HG02943 (cell line): Measurements from ENCODE around the gene NOTCH1.

Source experiments
- ATAC-seq: cut with Tn5 transposase; IDR thresholded peaks from one replicate; pipeline ENCODE4 v1.9.1; 2021; ENCODE audit warnings: mild to moderate bottlenecking, low read depth, moderate library complexity; ENCODE audit not compliant: unreplicated experiment

NOTCH1 gene

DNA sequence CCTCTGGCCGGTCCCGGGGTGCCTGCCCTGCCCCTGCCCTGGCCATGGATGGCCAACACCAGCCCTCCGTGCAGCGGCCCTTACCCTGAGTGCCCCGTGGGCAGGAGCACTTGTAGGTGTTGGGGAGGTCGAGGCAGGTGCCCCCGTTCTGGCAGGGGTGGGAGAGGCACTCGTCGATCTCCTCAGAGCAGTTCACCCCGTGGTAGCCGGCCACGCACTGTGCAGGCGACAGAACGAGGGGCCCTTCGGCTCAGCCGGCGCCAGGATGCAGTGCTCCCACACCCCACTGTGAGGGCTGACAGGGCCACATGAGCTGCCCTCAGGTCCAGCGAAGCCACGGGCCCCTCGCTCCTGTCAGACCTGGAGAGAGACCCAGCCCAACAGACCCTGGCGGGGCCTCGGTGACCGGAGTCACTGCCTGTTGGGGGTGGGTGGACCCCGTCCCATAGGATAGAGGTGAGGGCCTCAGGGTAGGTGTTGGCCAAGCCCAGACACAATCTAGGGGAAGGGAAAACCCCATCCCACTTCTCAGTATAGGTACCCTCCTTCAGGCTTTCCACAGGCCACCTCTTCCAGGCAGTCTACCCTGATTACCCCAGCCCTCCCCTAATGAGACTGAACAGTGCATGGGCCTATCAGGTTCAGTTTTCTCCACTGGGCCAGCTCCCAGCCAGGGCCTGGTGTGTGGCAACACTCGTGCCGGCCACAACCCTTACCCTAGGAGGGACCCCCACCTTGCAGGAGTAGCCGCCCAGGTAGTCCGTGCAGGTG, 38.4 kb downstream of the NOTCH1 start:
- no peak for ATAC-seq

DNA sequence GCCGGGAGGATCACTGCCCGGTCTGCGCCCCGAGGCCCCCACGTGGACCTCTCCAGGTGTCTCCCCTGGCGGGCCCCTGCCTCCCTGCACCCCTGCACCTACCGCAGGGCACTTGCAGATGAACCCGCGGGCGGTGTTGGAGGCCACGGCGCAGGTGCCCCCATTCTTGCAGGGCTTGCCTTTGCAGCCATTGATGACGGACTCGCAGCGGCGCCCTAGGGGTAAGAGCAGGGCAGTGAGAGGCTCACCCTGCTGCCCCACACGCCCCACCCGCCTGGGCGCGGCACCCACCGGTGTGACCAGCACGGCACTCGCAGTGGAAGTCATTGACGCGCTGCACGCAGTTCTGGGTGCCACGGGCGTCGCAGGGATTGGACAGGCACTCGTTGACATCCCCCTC, 39.4 kb downstream of the NOTCH1 start:
- no peak for ATAC-seq

DNA sequence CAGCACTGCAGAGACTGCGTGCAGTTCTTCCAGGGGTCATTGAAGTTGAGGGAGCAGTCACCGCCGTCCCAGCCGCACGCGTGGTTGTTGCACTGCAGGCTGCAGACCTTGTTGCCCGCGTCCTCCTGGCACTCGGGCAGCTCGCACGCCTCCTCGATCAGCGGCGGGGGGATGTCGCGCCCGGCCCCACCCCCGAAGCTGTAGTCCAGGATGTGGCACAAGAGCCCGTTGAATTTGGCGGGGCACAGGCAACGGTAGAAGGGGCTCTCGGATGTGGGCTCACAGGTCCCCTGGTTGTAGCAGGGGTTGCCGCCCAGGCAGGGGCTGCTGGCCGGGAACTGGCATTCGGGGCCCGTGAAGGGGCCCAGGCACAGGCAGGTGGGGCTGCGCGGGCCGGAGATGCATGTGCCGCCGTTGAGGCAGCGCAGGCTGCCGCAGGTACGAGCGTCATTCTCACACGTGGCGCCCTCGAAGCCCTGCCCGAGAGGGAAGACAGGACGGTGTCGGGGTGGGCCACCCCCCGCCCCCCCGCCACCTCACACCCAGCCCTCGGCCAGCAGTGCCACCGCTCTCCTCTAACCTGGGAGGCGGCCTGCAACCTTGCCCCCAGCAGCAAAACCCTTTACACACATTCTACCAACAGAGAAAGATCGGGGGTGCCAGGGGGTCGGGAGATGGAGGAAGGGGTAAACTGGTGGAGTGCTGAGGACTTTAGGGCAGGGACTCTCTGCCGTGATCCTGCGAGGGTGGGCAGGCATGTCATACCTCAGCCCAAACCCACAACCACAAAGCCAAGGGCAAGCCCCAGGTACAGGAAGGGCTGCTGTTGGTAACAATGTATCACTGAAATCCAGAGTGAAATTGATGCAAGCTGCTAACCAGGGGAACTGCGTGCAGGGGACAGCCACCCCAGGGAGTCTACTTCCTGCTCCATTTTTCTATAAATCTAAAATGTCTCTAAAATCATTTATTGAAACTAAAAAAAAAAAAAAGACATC, 40.1 kb downstream of the NOTCH1 start:
- no peak for ATAC-seq

DNA sequence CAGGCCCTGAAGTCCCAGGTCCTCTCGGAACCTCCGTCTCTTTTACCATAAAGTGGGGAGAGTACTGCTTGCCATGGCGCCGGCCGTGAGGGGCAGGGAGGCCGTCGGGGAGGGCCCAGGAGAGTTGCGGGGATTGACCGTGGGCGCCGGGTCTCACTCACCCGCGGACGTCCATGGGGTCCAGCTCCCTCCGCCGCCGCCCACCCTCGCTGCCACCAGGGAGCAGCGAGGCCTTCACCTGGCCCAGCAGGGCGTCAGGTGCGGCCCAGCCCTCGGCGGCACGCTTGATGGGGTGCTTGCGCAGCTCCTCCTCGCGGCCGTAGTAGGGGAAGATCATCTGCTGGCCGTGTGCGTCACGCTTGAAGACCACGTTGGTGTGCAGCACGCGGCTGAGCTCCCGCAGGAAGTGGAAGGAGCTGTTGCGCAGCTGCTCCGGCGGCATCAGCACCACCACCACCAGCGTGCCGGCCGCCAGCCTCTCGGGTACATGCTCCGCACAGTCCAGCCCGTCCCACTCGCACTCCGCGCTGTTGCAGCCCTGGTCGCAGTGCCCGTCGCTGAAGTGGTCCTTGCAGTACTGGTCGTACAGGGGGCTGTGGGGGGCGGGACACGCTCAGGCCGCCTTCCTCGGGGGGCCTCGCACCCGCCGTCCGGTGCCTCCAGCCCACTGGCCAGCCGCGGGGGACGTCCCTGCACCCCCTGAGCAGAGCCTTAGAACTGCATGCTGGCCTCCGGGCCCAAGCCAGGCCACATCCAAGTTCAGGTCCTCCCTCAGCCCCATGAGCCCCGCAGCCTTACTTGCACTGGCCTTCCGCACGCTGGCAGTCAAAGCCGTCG, 41.1 kb downstream of the NOTCH1 start:
- ATAC-seq = no peak

DNA sequence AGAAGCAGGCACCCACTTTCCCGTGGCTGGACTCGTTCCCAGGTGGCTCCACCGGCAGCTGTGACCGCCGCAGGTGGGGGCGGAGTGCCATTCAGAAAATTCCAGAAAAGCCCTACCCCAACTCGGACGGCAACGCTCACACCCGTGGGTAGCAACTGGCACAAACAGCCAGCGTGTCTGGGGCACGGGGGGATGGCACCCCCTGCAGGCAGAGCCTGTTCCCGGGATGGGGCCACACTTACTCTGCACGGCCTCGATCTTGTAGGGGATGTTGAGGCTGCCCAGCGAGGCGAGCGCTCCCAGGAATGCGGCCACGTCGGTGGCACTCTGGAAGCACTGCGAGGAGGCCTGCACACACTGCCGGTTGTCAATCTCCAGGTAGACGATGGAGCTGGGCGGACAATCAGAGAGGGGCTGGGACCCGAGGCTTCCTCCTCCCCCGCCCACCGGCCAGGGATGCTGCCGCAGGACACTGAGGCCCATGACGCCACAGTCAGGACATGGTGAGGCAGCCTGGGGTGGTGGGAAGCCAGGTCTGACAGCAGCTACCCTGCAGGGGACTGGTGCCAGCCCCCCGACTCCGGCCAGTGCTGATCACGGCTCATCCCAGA, 42.8 kb downstream of the NOTCH1 start:
- no peak for ATAC-seq

DNA sequence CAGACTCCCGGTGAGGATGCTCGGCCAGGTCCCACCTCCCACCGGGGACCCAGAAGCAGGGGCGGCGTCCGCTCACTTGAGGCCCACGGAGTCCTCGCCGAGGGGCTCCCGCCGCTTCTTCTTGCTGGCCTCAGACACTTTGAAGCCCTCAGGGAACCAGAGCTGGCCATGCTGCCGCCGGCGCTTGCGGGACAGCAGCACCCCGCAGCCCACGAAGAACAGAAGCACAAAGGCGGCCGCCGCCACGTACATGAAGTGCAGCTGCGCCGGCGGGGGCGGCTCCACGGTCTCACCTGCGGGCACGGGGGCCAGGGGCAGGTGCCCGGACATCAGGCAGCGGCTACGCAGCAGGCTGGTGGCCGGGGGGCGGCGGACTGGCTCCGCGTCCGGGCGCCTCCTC, 43.7 kb downstream of the NOTCH1 start:
- no peak for ATAC-seq

DNA sequence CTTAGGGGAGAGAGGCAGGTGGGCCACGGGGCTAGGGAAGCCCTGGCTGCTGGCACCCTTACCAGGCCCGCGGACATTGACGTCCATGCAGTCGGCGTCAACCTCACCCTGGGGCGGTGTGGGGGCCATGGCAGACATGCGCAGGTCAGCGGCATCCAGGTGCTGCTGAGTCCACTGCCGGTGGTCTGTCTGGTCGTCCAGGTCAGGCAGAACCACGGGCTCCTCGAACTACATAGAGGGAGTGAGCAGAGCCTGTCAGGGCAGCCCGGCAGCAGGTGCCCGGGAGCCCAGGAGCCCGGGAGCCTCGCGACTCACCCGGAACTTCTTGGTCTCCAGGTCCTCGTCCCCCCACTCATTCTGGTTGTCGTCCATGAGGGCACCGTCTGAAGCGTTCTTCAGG, 44.2 kb downstream of the NOTCH1 start:
- no peak for ATAC-seq

DNA sequence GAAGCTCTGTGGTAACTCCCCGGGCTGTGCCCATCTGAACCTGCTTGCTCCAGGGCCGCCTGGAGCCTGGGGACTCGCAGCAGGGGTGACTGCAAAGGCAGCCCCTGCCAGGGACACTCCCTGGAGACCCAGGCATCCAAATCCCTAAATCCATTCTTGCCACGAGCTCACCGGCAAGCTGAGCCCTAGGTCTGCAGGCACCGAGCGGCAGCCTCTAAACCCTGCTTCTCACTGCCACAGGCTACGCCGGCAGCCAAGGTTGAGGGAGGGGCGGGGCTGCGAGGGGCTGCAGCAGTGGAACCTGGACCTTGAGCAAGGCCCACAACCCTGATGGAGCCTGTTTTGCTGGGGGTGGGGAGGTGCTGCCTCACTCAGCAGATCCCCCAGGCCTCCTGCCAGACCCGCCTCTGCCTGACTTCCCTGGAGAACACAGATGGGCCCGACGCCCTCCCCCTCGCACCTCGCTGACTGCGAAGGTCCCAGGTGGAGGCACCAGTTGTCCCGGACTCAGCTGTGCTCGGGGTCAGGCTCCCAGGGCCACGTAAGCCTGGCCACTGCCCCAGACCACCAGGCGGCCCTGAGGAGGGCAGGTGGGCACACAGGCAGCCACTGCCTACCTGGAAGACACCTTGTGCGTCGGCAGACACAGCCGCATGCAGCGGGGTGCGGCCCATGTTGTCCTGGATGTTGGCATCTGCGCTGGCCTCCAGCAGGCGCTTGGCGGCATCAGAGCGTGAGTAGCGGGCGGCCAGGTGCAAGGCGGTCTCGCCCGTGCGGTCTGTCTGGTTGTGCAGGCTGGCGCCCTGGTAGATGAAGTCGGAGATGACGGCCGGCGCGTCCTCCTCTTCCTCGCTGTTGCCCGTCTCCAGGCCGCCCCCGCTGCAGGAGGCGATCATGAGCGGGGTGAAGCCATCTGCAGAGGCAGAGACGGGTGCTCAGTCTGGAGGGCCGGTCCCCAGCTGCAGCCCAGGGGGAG, 45.6 kb downstream of the NOTCH1 start:
- ATAC-seq = no peak

DNA sequence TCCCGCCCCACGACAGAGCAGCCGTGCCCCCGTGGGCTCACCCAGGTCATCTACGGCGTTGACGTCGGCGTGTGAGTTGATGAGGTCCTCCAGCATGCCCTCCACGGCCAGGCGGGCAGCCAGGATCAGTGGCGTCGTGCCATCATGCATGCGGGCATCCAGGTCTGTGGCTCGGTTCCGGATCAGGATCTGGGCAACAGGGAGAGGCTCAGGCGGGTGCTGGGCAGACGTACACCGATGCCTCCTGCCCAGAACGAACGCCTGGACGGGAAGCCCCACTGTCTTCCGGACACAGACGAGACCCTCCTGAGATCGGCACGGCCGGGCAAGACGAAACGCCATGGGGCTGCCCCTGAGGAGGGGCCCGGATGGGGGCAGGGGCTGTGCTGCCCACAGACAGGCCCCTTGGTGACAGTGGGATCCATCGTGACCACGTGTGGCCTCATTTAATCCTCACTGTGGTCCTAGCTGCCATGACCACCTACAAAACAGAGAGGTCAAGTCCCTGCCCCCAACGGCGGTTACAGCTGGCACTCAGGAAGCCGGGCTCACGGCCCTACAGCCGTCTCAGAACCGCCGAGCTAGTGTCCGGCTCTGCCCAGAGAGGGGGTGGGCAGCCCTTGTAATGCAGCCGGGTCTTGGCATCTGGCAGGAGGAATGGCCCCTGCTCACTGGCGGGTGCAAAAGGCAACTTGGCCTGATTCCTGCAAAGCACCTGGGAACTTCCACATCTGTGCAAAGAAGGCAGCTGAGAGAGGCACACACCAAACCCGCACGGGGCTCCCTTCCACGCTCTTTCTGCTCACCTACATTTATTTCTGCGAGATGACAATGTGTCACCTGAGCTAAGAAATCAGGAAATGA, 46.5 kb downstream of the NOTCH1 start:
- ATAC-seq = no peak

DNA sequence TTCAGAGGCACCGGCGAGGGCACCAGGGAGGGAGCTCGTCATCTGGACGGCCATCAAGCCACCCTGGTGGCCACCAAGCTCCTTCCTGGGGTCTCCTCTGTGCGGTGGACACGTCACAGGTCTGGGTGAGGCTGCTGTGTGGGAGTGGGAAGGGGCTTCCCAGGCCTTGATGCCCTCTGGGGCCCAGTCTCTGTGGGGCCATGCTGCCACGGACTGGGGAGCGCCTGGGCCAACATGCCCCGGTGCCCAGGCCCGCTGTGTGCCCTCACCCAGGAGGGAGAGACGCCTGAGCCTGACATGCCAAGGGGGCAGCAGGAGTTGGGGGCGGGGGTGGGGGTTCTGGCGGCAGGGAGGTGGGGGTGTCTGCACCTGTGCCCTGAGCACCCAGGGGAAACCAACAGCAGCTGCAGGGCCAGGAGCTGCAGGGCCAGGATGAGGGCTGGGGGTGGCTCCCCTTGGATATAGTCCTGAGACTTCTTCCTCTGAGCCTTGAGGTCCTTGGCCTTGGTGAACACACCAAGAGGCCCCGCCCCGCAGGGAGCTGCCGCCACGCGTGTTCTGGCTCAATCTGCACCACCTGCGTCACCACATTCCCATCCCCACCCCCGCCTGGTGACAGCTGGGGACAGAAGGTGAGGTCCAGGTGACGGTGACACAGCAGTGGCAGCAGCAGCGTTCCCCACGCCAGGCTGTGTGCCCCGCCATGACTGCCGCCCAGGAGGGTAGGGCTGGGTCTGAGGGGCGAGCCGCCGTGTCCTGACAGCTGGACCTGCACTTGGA, 47.7 kb downstream of the NOTCH1 start:
- no peak for ATAC-seq

DNA sequence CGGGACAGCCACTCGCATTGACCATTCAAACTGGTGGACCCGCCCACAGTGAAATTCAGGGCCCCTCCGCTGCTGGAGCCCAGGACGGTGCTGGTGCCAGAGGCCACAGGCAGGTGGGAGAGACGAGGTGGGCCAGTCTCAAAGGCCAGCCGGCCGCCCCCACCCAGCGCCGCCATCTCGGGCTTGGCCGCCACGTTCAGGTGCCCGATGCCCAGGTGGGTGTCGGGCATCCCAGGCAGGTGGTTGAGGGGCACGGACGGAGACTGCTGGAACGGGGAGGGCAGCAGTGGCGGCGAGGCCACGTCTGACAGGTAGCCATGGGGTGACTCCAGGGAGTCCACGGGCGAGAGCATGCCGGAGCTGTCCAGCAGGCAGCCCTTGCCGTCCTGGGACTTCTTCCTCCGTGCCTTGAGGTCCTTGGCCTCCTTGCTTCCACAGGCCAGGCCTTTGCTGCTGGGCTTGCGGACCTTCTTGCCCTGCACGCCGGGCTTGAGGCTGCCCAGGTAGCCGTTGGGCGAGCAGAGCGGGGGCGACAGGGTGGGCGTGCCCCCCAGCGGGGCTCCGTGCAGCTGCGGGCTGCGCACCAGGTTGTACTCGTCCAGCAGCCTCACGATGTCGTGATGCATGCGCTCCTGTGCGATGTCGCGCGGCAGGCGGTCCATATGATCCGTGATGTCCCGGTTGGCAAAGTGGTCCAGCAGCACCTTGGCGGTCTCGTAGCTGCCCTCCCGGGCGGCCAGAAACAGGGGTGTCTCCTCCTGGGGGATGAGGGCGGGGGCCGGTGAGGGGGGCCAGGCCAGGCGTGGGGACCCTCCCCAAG, 48.8 kb downstream of the NOTCH1 start:
- ATAC-seq = no peak

DNA sequence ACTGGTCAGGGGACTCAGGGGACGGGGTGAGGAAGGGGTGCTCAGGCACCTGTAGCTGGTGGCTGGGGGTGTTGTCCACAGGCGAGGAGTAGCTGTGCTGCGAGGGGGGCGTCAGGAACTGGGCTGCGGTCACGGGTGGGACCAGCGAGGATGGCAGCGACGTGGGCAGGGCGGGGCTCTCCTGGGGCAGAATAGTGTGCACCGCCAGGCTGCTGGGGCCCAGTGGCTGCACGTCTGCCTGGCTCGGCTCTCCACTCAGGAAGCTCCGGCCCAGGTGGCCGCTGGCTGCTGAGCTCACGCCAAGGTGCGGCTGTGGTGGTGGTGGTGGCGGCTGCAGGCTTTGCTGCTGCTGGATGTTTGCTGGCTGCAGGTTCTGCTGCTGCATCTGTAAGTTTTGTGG, 49.7 kb downstream of the NOTCH1 start:
- ATAC-seq = no peak

DNA sequence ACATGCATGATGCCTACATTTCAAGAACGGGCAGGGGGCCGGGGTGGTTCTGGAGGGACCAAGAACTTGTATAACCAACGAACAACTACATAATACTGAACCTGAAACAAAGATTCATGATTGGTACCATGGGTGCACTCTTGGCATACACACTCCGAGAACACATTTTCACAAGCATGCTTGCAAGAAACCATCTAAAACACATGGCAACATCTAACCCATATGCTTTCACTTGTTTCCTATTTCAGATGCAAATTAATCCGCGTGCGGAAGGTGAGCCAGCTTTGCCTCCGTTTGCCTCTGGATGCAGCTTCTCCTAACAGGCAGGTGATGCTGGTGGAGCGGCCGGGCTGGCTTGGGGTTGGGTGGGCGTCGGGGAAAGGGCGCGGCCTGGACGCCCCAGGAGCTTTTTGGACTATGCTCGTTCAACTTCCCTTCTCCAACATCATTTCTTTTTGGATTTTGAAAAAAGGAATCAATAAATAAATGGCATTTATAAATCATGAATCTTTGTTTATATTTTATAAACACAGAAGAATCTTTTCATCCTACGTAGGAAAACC, 50.5 kb downstream of the NOTCH1 start:
- no peak for ATAC-seq

DNA sequence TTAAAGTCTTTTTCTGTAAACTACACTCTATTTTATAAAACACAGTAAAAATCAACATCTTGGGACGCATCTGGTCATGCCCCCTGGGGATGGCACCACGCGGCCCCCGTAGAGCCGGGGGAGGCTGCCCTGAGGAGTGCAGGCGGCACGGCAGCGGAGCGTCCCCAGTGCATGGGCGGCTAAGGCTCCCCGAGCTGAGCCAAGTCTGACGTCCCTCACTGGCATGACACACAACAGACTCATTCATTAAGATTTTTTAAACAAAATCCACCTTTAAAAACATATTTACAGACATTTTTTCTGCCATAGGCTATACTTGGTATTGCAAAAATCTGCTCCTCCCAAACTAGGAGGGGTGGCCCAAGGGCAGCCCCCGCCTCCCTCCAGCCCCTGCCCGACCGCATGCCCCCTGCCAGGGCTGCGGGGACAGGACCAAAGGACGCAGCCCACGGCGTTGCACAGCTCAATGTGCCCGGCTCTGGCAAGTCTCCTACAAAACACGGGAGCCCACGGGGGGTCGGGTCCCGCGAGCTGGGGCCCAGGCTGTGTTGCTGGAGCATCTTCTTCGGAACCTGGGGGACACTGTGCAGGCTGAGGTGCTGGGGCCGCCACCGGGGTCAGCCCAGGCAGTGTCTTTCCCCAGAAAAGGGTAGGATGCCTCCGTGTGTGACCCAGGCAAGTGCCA, 51.2 kb downstream of the NOTCH1 start:
- no peak for ATAC-seq

DNA sequence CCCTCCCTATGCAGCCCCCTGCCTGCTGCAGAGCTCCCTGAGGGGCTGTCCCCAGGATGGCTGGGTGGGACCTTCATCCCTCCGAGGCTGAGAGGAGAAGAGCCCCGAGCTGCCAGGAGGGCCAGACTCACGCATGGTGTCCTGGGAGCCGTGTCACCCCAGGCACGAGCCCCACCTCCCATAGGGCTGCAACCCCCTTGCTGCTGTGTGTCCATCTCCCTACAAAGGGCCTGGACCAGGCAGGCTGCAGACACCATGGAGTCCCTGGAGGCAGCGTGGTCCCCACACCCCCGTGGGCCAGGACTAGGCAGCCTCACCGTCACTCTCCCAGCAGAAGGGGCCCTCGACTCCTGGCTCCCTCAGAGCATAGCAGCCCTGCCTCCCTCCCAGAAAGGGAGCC, 51.8 kb downstream of the NOTCH1 start:
- no peak for ATAC-seq

DNA sequence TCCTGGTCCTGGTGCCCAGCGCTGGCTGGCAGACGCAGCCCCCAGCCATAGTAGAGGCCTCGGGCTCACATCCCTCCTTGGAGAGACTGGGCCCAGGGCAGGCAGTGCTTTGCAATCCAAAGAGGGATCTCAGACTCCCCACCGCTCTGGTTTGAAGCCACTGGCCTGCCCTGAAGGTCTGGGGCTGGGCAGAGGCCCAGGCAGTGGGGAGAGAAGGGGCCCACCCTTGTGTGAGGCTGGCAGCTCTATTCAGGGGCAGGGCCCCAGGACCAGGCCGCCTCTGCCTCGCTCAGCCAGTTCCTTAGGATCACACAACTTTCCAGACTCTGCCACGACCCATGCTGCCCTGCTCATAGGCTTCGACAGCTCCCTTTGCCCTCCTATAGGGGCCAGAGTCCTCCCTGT, 52.3 kb downstream of the NOTCH1 start:
- no peak for ATAC-seq
